GM19023 (cell line): ENCODE results near the gene AFF4.

Experiments
- ATAC-seq: cut with Tn5 transposase; IDR thresholded peaks from one replicate; pipeline ENCODE4 v1.9.1; 2021; ENCODE audit warnings: mild to moderate bottlenecking, moderate library complexity; ENCODE audit not compliant: unreplicated experiment

AFF4 gene

DNA sequence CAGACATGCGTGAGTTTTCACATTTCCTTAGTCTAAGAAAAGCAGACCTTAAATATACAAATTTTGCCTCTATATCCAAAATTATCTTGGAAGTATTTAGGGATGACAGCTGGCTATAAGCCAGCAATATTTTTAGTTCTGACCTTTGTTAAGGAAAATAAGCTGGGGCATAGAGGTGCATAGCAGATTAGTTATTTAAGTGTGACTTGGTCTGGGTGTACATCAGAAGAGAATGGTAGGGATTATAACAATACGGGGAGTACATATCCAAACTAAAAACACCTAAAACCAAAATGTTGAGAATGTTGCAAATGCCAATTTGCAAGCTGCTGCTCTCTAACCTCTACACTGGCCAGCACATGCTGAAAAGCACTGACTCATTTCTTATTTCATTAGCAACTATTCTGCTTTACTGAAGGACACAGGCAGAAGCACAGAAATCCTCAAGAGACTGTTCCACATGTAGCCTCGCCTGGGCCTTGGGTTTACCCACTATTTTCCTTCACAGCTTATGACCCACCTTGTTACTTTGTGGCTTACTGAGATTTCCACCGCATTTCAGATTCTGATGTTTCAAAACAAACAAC is 67.6 kb downstream of the AFF4 start:
- no peak for ATAC-seq

- no peak for ATAC-seq
These were observed 72.6 kb downstream of the AFF4 start for GRCh38 chr5:132890817-132891216.

GRCh38 chr5:132889501-132889900 is 73.9 kb downstream of the AFF4 start:
- ATAC-seq, result no peak

GRCh38 chr5:132887283-132887682 is 76.2 kb downstream of the AFF4 start:
- no peak for ATAC-seq

- ATAC-seq, result no peak
These were observed 77.2 kb downstream of the AFF4 start for GRCh38 chr5:132886064-132886823.

DNA sequence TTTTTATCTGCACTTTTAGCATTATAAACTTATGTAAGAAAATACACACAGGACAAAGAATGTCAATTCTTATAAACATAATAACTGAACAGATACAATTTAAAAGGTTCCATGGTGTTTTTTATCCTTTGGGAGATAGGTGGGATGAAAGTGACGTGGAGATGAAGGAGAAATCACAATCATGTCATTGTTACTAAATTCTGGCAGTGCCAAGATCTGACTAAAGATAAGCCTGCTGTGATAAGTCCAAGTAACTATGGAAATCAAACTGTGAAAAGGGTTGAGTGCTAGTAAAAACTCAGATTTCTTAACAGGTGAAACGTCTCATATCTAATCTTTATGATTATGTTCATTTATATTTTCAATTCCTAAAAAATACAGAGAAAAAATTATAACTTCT is 78.9 kb downstream of the AFF4 start:
- ATAC-seq, result no peak

DNA sequence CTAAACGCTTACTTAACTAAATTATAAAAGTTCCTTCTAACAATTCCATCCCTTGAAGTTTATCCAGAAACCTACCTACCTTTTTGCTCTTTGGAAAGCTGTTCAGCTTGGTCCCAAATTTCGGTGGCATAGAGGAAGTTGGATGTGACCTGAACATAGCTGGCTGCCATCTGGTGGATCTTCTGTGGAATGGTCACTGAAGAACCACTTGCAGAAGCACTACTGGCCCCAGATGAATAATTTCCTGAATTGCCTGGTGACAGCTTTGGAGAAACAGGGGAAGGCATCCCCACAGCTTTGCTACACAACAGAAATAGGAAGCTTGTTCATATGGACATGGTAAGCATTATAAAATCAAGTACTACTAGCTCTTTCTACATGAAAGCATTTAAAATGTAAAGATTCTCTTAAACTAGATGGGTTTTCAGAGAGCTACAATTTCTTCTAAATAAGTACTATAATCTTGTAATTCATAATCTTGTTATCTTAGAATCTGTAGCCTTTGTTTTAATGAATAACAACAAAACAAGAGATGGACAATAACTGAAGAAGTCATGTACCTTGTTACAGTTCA is 80.1 kb downstream of the AFF4 start:
- ATAC-seq, result no peak

DNA sequence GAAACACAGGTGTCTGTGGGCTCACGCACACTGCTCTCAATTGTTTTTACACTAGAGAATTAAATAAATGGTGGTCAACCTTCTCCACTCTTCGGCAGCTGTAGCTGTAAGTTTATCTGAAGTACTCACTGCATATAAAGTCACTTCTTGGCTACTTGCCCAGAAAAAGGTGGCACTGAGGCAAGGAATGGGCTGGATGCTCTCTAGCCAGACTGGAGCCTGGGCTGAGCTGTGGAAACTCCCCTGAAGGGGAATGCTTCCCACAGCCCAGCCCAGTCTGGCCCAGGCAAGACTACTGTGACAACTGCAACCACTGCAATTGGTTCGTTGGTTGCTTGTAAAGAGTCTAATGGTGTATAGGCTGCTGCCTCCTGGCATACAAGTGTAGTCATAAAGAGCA is 85.5 kb downstream of the AFF4 start:
- ATAC-seq, result no peak

DNA sequence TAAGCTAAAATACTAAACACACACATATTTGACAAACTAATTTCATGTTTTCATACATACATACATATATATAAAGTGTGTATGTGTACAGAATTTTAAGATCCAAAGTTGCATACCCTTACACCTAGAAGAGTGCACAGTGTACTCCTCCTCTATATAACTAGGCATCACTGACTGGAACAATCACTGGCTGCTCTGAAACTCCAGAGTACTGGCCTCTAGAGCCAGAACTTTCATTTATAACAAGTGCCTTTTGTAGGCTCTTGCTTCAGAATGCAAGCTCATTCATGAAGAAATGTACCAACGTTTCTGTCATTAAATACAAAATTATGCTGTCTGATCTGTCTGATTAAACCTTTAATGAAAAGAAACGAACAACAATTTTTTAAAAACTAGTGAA is 86.0 kb downstream of the AFF4 start:
- ATAC-seq, result no peak

DNA sequence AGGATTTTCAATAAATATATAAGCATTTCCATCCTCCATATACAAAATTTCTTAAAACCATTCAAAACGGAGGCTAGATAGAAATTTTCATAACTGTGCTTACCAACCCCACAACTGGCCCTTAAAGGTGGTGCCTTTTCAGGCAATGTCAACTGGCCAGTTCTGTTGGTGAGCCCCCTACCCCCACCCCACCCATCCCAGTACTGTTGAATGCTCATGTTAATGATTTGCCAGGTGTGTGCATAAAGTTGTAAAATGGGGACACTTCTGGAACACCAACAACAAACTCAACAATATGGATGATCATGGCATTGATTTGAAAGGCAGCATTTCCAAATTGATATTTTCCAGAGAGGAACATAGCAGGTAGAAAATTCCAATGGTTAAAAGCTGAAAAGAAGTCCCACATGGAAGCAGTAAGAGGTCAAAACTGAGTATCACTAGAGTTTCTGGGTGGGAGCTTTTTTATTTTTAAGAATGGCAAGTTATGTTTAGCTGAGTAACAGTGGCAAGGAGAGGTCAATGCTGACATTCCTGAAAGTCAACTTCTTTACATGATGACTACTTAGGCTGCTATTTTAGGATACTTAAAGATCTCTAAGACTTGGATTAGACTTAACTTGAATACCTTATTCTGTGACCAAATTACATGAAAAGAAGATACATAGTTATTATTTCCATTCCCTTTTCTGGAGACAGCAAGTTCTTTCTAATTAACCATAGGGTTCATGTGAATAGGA is 87.2 kb downstream of the AFF4 start:
- ATAC-seq, result no peak

DNA sequence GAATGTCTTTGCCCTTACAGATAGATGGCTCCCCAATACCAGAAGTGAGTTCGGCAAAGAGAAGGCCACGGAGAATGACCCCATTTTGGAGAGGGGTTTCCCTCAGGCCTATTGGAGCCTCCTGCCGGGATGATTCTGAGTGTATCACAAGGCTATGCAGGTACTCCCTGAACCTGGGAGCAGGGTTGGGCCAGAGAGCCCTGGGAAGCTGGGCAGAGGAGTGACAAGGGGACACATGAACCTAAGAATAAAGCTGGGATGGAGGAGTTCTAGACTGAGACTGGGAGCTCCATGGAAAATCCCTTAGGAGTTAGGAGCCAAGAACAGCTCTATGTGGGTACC is 89.5 kb downstream of the AFF4 start:
- ATAC-seq, result no peak

DNA sequence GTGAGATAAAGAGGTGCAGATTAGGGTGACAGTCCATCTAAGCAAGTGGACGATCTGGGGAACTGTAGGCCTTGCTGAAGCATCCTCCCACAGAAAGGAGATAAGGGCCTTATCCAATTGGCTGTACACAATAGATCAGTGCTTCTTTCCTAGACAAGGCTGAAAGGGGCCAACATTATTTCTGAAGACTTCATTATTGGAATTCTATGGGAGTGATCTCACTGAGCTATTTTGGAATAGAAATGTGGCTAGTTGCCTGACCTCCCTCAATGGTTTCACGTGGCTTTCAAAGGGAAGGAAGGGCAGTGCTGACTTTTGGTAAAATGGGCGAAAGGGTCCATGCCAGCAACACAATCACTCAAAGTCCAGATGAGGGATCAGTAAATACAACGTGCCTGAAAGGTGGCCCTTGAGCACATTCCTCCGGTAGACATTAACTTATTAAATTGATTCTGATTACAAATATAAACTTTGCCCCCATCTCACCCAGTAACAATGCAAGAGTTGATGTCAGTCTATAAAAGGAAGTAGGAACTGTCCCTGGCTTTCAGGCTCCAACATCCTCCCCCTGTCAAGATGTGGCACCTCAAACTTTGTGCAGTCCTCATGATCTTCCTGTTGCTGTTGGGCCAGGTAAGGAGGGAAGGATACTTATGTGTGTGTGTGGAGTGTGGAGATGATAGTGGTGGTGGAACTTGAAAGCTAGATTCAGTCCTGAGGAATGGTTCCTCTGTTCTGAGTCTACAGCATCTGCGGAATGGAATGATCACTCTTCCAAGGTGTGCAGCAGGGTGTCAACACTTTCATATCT is 90.1 kb downstream of the AFF4 start, which contains the start of gene LEAP2:
LEAP2 (plus strand) TSS at position 550 of the 811 bp plus-strand sequence; CDS start at position 577, 27 bp downstream.
- ATAC-seq, result no peak

DNA sequence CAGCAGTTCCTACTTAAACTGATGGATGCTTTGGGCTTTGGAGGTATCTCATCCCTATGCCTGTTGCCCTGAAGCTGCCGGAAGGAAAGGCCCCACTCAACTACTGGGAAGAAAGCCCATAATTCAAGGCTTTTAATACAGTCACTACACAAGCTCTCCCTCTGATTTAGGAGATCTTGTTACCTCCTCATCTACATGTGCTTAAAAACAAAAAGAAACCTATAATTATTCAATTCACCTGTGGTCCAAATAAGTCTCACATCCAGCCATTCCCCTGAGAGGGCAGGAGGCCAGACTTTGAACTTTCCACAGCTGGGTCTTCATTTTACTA is 90.7 kb downstream of the AFF4 start:
- no peak for ATAC-seq

GRCh38 chr5:132871459-132872284 is 91.8 kb downstream of the AFF4 start:
- no peak for ATAC-seq

DNA sequence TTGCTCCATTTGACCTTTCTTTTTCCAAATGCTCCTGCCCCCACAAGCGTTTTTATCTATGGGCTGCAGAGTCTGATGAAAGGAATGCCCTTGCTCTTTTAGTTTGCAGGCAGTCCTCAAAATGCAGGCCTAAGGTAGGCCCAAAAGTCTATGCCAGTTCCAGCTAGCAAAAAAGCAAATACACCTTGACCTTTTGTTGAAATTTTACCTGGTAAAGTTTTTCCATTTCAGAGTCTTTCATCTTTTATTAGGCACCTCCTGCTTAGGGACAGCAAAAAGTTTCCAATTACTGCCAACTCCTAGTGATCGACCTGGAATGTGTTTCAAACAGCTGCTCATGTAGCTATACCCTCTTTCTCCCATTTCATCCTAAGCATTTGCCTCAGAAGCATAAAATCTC is 92.6 kb downstream of the AFF4 start:
- no peak for ATAC-seq

- ATAC-seq, result no peak
These were observed 94.7 kb downstream of the AFF4 start for GRCh38 chr5:132868754-132869153.

DNA sequence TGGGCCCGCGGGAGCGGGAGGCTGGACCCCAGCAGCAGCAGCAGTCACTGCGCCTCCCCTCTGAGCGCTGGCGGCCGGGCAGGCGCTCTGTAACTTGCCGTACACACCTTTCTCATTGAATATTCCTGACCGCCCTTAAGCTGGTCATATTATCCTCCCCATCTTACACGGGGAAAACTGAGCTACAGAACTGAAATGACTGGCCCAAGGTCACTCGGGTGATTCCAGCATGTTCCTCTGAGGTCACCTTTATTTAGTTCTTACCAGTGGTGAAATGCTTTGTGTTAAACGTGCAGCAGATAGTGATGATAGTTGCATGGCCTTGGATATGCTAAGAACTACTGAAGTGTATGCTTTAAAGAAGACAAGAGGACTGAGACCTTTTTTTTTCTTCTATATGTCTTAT is 96.4 kb downstream of the AFF4 start:
- ATAC-seq, result peak; percentile 11

- peak; percentile 98 for ATAC-seq
These were observed 96.9 kb downstream of the AFF4 start, which contains the start of the genes GDF9 and UQCRQ for GRCh38 chr5:132866342-132867045. Gene GDF9 (minus strand): TSS chr5:132866469. CDS start chr5:132864533, 1,936 bp downstream. Gene UQCRQ (plus strand): TSS chr5:132866642. CDS start chr5:132866882, 240 bp downstream.

- ATAC-seq, result peak; percentile 39
These were observed 97.6 kb downstream of the AFF4 start for GRCh38 chr5:132865668-132866341.
